ENCODE measurements around the gene ZBTB46. TPM values are rescaled to one million over a fixed set of nuclear protein-coding genes. Genes with fewer than 3 reads are reported as not detected.

Gene ZBTB46
- total and polyA plus RNA-seq, 7 donors = 0.23 to 5.3 (median 3.6) TPM

DNA sequence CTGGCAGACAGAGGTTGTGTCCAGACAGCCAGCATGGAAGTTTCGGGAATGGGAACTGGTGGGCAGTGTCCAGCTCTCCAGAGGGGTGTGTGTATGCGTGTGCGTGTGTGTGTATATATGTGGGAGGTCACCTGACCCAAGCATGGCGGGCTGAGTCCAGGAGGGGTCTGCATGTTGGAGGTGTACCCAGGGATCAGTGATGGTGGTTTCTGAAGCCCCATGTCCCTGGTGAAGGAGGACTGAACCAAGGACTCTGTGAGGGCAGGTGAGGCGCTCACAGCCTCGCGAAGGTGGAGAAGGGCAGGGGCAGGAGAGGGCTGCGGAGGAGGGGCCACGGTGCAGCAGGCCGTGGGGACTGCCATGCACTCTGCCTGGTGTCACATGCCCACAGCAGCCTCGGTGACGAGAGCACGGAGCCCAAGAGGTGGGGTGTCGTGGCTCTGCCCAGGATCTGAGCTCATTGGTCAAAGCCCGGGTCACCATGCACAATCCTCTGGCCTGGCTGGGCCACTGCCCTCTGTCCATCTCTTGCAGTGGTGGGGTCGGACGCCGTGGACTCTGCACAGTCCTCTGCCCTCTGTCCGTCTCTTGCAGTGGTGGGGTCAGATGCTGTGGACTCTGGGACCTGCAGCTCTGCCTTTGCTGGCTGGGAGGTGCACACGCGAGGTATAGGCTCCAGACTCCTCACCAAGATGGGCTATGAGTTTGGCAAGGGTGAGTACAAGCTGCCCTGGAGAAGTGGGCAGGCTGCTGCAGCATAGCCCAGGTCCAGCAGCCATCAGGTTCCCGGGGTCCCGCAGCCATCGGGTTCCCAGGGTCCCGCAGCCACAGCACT is 96.7 kb downstream of the ZBTB46 start:
- 92% methylated on average over 25 of the region's 25 CpGs for WGBS, 2 donors
- no peak overlapping the region for H3K4me3 ChIP-seq
- H3K27me3 ChIP-seq = peaks cover 0 to 10% (median 0%) of the 10 kb centered on the region in 3 donors
- TF ChIP-seq POLR2A (IDR thresholded peaks at IDR 0.05) (no peak), POLR2AphosphoS5 (IDR thresholded peaks at IDR 0.05) (no peak), EP300 (IDR thresholded peaks at IDR 0.05) (no peak)
- TF ChIP-seq, protein P1, sequence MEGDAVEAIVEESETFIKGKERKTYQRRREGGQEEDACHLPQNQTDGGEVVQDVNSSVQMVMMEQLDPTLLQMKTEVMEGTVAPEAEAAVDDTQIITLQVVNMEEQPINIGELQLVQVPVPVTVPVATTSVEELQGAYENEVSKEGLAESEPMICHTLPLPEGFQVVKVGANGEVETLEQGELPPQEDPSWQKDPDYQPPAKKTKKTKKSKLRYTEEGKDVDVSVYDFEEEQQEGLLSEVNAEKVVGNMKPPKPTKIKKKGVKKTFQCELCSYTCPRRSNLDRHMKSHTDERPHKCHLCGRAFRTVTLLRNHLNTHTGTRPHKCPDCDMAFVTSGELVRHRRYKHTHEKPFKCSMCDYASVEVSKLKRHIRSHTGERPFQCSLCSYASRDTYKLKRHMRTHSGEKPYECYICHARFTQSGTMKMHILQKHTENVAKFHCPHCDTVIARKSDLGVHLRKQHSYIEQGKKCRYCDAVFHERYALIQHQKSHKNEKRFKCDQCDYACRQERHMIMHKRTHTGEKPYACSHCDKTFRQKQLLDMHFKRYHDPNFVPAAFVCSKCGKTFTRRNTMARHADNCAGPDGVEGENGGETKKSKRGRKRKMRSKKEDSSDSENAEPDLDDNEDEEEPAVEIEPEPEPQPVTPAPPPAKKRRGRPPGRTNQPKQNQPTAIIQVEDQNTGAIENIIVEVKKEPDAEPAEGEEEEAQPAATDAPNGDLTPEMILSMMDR (IDR thresholded peaks at IDR 0.05) = no peak
- no peak overlapping the region for H3K27ac ChIP-seq
- peak; percentile 63 for DNase-seq
- peaks cover 7 to 35% (median 20%) of the 10 kb centered on the region in 4 donors for H3K36me3 ChIP-seq
- H3K4me1 ChIP-seq = peaks cover 0 to 23% (median 20%) of the 10 kb centered on the region in 4 donors
- no peaks in the 10 kb centered on the region for H3K9me3 ChIP-seq
- intact Hi-C loops (cut with DNase I) = no loop called here

DNA sequence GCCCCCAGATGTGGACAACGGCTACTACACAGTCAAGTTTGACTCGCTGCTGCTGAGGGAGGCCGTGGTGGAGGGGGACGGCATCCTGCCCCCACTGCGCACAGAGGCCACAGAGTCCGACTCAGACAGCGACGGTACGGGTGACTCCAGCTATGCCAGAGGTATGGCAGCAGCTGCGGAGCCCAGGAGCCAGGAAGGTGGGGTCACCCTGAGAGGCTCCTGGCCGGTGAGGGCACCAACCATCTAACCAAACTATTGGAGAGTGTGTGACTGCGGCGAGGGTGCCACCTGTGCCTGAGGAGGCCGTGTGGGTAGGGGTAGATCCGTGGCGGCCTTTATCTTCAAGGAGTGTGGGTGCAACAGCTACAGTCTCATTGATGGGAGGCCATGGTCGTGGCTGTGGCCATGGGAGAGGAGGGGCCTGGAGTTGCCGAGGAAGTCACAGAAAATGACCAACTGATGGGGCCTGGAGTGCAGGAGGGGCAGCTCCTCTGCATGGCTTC is 97.4 kb downstream of the ZBTB46 start:
- peak; percentile 53 for DNase-seq
- no peak overlapping the region for H3K4me3 ChIP-seq
- intact Hi-C loops (cut with DNase I) = no loop called here
- peaks cover 0 to 17% (median 14%) of the 10 kb centered on the region in 4 donors for H3K4me1 ChIP-seq
- no peak for TF ChIP-seq POLR2A (IDR thresholded peaks at IDR 0.05)
- no peak for TF ChIP-seq EP300 (IDR thresholded peaks at IDR 0.05)
- TF ChIP-seq, protein P1 (IDR thresholded peaks at IDR 0.05) = no peak
- no peak for TF ChIP-seq POLR2AphosphoS5 (IDR thresholded peaks at IDR 0.05)
- peaks cover 7 to 35% (median 20%) of the 10 kb centered on the region in 4 donors for H3K36me3 ChIP-seq
- H3K27me3 ChIP-seq = peaks cover 0 to 10% (median 0%) of the 10 kb centered on the region in 3 donors
- no peaks in the 10 kb centered on the region for H3K9me3 ChIP-seq
- H3K27ac ChIP-seq = no peak overlapping the region
- 91 to 95% methylated on average over 18 of the region's 18 CpGs for WGBS, 2 donors

DNA sequence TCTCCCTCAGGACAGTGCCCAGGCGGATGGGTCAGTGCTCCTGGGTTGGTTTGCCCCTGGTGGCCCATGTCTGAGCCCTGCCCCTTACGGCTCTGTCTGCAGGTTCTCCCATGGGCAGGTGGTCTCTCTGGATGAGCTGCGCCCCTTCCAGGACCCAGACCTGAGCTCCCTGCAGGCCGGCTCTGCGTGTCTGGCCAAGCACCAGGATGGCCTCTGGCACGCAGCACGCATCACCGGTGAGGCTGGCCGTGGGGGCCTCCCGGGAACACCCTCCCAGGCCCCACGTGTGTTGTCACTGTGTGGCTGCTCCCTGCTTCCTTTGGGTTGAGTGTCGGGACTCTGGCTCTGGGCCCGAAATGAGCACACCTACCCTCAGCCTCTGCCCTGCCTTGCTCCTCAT is 97.9 kb downstream of the ZBTB46 start:
- H3K27ac ChIP-seq = no peak overlapping the region
- H3K9me3 ChIP-seq = no peaks in the 10 kb centered on the region
- peaks cover 7 to 35% (median 20%) of the 10 kb centered on the region in 4 donors for H3K36me3 ChIP-seq
- peak; percentile 53 for DNase-seq
- peaks cover 0 to 12% (median 8%) of the 10 kb centered on the region in 4 donors for H3K4me1 ChIP-seq
- intact Hi-C loops (cut with DNase I) = no loop called here
- 94 to 96% methylated on average over 13 of the region's 13 CpGs for WGBS, 2 donors
- no peak for TF ChIP-seq EP300 (IDR thresholded peaks at IDR 0.05)
- TF ChIP-seq, protein P1 (IDR thresholded peaks at IDR 0.05) = no peak
- TF ChIP-seq POLR2A (IDR thresholded peaks at IDR 0.05) = no peak
- TF ChIP-seq POLR2AphosphoS5 (IDR thresholded peaks at IDR 0.05) = no peak
- H3K27me3 ChIP-seq = peaks cover 0 to 8% (median 0%) of the 10 kb centered on the region in 3 donors
- no peak overlapping the region for H3K4me3 ChIP-seq

DNA sequence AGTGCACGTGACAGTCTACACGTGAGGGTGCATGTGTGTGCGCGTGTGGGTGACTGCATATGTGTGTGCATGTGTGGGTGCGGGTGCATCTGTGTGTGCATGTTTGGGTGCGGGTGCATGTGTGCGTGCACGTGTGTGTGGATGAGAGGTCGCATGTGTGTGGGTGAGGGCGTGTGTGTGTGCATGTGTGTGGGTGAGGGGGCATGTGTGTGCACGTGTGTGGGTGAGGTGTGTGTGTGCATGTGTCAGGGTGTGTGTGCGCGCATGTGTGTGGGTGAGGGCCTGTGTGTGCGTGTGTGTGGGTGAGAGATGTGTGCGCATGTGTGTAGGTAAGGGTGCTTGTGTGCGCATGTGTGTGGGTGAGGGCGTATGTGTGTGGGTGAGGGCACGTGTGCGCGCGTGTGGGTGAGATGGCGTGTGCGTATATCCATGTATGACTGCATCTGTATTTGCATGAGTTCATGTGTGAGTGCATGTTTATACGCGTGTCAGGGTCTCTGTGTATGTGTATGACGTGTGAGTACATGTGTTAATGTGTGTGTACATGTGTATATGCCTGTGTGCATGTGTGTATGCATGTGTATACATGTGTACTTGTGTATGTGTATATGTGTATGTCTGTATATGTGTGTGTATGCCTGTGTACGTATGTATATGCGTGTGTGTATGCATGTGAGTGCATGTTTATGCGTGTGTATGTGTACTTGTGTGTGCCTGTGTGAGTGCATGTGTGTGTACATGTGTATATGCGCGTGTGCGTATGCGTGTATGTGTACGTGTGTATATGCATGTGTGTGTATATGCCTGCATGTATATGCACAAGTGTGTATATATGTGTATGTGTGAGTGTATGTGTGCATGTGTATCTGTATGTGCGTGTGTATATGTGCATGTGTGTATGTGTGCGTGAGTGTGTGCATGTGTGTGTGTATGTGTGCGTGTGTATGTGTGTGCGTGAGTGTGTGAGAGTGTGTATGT is 98.7 kb downstream of the ZBTB46 start:
- 87 to 92% methylated on average over 38 of the region's 38 CpGs for WGBS, 2 donors
- Histone ChIP-seq H3K4me3 (no peak overlapping the region), H3K27ac (no peak overlapping the region), H3K9me3 (no peaks in the 10 kb centered on the region), H3K36me3 (peaks cover 7 to 35% (median 20%) of the 10 kb centered on the region in 4 donors), H3K4me1 (peaks cover 0 to 4% (median 1%) of the 10 kb centered on the region in 4 donors), H3K27me3 (peaks cover 0 to 1% (median 0%) of the 10 kb centered on the region in 3 donors)
- TF ChIP-seq EP300 (IDR thresholded peaks at IDR 0.05) (no peak), POLR2AphosphoS5 (IDR thresholded peaks at IDR 0.05) (no peak), POLR2A (IDR thresholded peaks at IDR 0.05) (no peak)
- TF ChIP-seq, protein P1 (IDR thresholded peaks at IDR 0.05) = no peak
- peak; percentile 37 for DNase-seq
- intact Hi-C loops (cut with DNase I) = no loop called here

All from sigmoid colon (tissue), 7 donors.